ENCODE measurements around the gene MPO. TPM values are rescaled to one million over a fixed set of nuclear protein-coding genes. Genes with fewer than 3 reads are reported as not detected.

MPO gene
- total RNA-seq, 1 experiment from 2014 or later: not detected

DNA sequence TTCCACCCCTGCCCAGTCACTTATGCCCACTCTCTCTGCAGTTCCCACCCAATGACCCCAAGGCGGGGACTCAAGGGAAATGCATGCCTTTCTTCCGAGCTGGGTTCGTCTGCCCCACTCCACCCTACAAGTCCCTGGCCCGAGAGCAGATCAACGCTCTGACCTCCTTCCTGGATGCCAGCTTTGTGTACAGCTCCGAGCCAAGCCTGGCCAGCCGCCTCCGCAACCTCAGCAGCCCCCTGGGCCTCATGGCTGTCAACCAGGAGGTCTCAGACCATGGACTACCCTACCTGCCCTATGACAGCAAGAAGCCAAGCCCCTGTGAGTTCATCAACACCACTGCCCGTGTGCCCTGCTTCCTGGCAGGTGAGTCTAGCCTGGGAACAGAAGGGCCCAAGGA, 28.6 kb downstream of the MPO start (continued):
- TF ChIP-seq, protein P1, sequence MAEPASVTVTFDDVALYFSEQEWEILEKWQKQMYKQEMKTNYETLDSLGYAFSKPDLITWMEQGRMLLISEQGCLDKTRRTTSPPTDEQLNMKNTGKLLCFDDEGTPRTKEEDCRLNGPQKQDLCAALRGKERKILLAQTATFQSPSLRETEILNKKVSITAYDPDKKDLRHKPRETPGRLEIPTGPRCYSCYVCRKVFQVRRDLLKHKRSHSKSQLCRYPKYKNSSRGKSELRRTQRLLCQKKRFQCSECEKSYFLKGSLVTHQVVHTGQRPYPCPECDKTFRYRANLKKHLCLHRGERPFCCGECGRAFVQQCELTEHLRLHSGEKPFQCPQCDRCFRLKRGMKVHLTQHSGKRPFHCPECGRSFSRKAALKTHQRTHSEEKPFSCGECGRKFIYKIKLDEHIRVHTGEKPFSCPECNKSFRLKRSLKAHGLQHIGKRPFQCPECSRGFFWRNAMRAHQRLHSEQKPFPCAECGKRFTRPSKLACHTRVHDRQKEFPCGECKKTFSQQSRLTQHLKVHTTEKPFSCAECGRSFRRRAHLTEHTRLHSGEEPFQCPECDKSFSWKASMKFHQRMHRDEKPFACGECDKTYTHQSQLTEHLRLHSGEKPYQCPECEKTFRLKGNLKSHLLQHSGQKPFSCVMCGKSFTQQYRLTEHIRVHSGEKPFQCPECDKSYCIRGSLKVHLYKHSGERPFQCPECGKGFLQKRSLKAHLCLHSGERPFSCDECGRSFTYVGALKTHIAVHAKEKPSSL (CRISPR knock-in tag; conservative IDR thresholded peaks at IDR 0.05): no peak
- TF ChIP-seq, protein P2, sequence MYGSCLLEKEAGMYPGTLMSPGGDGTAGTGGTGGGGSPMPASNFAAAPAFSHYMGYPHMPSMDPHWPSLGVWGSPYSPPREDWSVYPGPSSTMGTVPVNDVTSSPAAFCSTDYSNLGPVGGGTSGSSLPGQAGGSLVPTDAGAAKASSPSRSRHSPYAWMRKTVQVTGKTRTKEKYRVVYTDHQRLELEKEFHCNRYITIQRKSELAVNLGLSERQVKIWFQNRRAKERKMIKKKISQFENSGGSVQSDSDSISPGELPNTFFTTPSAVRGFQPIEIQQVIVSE (CRISPR knock-in tag; IDR thresholded peaks at IDR 0.05; ENCODE audit: borderline replicate concordance): no peak
- TF ChIP-seq RELA (CRISPR knock-in tag; IDR thresholded peaks at IDR 0.05; ENCODE audit: borderline replicate concordance) (no peak), KAT7 (CRISPR knock-in tag; IDR thresholded peaks at IDR 0.05; ENCODE audit: borderline replicate concordance) (no peak)
- TF ChIP-seq, protein P3, sequence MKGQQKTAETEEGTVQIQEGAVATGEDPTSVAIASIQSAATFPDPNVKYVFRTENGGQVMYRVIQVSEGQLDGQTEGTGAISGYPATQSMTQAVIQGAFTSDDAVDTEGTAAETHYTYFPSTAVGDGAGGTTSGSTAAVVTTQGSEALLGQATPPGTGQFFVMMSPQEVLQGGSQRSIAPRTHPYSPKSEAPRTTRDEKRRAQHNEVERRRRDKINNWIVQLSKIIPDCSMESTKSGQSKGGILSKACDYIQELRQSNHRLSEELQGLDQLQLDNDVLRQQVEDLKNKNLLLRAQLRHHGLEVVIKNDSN (CRISPR knock-in tag; IDR thresholded peaks at IDR 0.05): no peak
- TF ChIP-seq, protein P4, sequence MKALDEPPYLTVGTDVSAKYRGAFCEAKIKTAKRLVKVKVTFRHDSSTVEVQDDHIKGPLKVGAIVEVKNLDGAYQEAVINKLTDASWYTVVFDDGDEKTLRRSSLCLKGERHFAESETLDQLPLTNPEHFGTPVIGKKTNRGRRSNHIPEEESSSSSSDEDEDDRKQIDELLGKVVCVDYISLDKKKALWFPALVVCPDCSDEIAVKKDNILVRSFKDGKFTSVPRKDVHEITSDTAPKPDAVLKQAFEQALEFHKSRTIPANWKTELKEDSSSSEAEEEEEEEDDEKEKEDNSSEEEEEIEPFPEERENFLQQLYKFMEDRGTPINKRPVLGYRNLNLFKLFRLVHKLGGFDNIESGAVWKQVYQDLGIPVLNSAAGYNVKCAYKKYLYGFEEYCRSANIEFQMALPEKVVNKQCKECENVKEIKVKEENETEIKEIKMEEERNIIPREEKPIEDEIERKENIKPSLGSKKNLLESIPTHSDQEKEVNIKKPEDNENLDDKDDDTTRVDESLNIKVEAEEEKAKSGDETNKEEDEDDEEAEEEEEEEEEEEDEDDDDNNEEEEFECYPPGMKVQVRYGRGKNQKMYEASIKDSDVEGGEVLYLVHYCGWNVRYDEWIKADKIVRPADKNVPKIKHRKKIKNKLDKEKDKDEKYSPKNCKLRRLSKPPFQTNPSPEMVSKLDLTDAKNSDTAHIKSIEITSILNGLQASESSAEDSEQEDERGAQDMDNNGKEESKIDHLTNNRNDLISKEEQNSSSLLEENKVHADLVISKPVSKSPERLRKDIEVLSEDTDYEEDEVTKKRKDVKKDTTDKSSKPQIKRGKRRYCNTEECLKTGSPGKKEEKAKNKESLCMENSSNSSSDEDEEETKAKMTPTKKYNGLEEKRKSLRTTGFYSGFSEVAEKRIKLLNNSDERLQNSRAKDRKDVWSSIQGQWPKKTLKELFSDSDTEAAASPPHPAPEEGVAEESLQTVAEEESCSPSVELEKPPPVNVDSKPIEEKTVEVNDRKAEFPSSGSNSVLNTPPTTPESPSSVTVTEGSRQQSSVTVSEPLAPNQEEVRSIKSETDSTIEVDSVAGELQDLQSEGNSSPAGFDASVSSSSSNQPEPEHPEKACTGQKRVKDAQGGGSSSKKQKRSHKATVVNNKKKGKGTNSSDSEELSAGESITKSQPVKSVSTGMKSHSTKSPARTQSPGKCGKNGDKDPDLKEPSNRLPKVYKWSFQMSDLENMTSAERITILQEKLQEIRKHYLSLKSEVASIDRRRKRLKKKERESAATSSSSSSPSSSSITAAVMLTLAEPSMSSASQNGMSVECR (CRISPR knock-in tag; IDR thresholded peaks at IDR 0.05; ENCODE audit: borderline replicate concordance): no peak

DNA sequence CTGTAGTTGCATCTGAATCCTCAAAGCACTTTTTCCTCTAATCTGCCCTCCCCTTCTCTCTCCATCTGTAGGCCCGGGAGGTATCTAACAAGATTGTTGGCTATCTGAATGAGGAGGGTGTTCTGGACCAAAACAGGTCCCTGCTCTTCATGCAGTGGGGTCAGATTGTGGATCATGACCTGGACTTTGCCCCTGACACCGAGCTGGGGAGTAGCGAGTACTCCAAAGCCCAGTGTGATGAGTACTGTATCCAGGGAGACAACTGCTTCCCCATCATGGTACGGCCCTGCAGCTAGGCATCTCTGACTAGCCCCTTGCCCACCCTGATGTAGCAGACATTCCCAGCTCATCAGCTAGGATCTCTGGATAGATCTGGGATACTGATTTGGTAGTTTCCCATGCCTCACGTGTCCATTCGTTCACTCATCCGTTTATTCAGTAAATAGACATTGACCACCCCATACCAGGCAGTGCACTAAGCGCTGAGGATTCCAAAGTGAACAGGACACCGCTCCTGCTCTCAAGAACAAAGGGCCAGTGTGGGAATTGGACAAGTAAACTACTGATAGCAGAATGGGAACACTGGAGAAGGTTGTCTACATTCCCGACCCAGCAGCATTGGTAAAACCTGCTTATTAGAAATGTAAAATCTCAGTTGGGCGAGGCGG, 30.3 kb downstream of the MPO start:
- no peak for DNase-seq (ENCODE audit: low spot score)
- peaks cover 7% of the 10 kb centered on the region for H3K9me3 Mint-ChIP-seq
- peaks cover 93% of the 10 kb centered on the region for H3K27me3 Mint-ChIP-seq (ENCODE audit: low read depth)
- no peak overlapping the region for H3K4me3 Mint-ChIP-seq
- 0 out of 2 replicates have a peak, but pooled peaks have one; percentile 10 for TF ChIP-seq GABPB1 (CRISPR knock-in tag; IDR thresholded peaks at IDR 0.05)
- TF ChIP-seq, protein P5, sequence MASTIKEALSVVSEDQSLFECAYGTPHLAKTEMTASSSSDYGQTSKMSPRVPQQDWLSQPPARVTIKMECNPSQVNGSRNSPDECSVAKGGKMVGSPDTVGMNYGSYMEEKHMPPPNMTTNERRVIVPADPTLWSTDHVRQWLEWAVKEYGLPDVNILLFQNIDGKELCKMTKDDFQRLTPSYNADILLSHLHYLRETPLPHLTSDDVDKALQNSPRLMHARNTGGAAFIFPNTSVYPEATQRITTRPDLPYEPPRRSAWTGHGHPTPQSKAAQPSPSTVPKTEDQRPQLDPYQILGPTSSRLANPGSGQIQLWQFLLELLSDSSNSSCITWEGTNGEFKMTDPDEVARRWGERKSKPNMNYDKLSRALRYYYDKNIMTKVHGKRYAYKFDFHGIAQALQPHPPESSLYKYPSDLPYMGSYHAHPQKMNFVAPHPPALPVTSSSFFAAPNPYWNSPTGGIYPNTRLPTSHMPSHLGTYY (CRISPR knock-in tag; IDR thresholded peaks at IDR 0.05): no peak
- POLR2A ChIA-PET: no interaction called here
- peaks cover 5% of the 10 kb centered on the region for H3K36me3 Mint-ChIP-seq
- H3K27ac Mint-ChIP-seq: no peak overlapping the region
- CTCF ChIA-PET: interaction anchor here (0.6 to 2.0 kb wide), 30 partner anchors 9 to 1382 kb away, joined by 3 to 31 read pairs (median 6); partner anchors contain the start of genes HSF5, LPO, MKS1 and RNF43
- peaks cover 16% of the 10 kb centered on the region for H3K4me1 Mint-ChIP-seq
- ATAC-seq: no peak

DNA sequence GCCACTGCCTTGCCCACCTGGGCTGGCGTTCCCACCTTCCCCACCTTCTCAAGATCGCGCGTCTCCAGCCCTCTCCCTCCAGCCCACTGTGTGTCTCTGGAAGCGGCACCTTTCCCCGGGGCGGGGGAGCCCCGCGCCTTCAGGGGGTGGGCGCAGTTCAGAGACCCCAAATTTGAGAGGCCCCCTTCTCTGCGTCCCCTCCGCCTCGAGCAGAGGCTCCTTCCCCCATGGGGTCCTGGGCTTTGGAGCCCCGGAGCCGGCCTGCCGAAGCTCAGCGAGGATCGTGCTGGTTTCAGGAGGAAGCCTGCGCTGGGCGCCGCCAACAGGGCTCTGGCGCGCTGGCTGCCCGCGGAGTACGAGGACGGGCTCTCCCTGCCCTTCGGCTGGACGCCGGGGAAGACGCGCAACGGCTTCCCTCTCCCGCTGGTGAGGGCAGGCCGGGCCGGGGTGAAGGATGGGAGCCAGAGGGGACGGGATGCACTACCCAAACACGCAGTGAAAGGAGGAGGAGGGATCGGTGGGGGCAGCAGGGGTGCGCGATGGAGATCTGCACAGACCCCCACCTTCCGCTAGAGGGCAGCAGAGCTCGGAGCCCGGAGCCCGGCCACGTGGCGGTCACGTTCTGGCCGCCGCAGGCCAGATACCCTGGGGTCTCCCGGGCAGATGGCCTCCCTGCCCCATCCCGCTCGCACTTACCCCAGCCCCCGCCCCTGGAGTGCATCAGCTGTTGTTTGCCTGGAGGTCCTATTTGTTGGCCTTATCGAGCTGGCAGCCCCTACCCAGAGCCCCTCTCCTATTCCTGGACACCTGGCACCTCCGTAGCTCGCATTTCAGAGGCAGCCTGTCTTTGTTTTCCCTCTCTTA, 31.2 kb downstream of the MPO start:
- DNase-seq (ENCODE audit: low spot score) (peak; percentile 82), ATAC-seq (peak; percentile 84)
- Mint-ChIP-seq H3K27me3 (ENCODE audit: low read depth) (peaks cover 94% of the 10 kb centered on the region), H3K4me3 (peak overlapping the region; percentile 56), H3K36me3 (peaks cover 5% of the 10 kb centered on the region), H3K27ac (no peak overlapping the region), H3K4me1 (peaks cover 11% of the 10 kb centered on the region), H3K9me3 (peaks cover 7% of the 10 kb centered on the region)
- POLR2A ChIA-PET: interaction anchor here (0.6 kb wide), 1 partner anchor 434 kb away, joined by 4 read pairs; no protein-coding TSS in a partner anchor
- CTCF ChIA-PET: interaction anchor here (0.6 to 2.0 kb wide), 35 partner anchors 10 to 1383 kb away, joined by 3 to 31 read pairs (median 5); partner anchors contain the start of genes HSF5, LPO, MKS1 and RNF43
- peak; percentile 97 for TF ChIP-seq ATF1 (CRISPR knock-in tag; IDR thresholded peaks at IDR 0.05)
- TF ChIP-seq ESRRA (CRISPR knock-in tag; IDR thresholded peaks at IDR 0.05; ENCODE audit: borderline replicate concordance): peak; percentile 98
- TF ChIP-seq MXD4 (CRISPR knock-in tag; IDR thresholded peaks at IDR 0.05; ENCODE audit: borderline replicate concordance): no peak
- peak; percentile 96 for TF ChIP-seq JUN (CRISPR knock-in tag; IDR thresholded peaks at IDR 0.05)
- TF ChIP-seq, protein P6, sequence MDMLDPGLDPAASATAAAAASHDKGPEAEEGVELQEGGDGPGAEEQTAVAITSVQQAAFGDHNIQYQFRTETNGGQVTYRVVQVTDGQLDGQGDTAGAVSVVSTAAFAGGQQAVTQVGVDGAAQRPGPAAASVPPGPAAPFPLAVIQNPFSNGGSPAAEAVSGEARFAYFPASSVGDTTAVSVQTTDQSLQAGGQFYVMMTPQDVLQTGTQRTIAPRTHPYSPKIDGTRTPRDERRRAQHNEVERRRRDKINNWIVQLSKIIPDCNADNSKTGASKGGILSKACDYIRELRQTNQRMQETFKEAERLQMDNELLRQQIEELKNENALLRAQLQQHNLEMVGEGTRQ (CRISPR knock-in tag; IDR thresholded peaks at IDR 0.05): peak; percentile 82
- no peak for TF ChIP-seq JAZF1 (CRISPR knock-in tag; IDR thresholded peaks at IDR 0.05)
- TF ChIP-seq, protein P7, sequence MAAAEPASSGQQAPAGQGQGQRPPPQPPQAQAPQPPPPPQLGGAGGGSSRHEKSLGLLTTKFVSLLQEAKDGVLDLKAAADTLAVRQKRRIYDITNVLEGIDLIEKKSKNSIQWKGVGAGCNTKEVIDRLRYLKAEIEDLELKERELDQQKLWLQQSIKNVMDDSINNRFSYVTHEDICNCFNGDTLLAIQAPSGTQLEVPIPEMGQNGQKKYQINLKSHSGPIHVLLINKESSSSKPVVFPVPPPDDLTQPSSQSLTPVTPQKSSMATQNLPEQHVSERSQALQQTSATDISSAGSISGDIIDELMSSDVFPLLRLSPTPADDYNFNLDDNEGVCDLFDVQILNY (CRISPR knock-in tag; IDR thresholded peaks at IDR 0.05): peak; percentile 95
- TF ChIP-seq MYBL2 (CRISPR knock-in tag; IDR thresholded peaks at IDR 0.05): peak; percentile 96
- TF ChIP-seq, protein P8, sequence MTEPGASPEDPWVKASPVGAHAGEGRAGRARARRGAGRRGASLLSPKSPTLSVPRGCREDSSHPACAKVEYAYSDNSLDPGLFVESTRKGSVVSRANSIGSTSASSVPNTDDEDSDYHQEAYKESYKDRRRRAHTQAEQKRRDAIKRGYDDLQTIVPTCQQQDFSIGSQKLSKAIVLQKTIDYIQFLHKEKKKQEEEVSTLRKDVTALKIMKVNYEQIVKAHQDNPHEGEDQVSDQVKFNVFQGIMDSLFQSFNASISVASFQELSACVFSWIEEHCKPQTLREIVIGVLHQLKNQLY (CRISPR knock-in tag; IDR thresholded peaks at IDR 0.05): peak; percentile 81; the same call in 1 of the 2 replicates
